Activated B cell treated with CpG ODN at 0.5 μM for 24 hours (primary cell): Measurements from ENCODE around the gene KCNIP1. TPM values are rescaled to one million over a fixed set of nuclear protein-coding genes. Genes with fewer than 3 reads are reported as not detected.

Experiments
- ATAC-seq: fragments of 200-7000 bp; cut with Tn5 transposase; one replicate; pipeline ENCODE4 v1.10.0; 2021; ENCODE audit warnings: low read depth, mild to moderate bottlenecking, moderate library complexity
- CTCF ChIA-PET: fragments of 350-600 bp; sonication (Branson Sonifier 250); formaldehyde crosslinking; loops from one replicate; lab custom pipeline; 2021; ENCODE audit warnings: antibody characterized with exemption; lab: Charles Lee
- POLR2A ChIA-PET: fragments of 350-600 bp; sonication (Branson Sonifier 250); formaldehyde crosslinking; loops from one replicate; lab custom pipeline; 2021; ENCODE audit warnings: antibody characterized with exemption; lab: Charles Lee
- DNase-seq: peaks from one replicate; pipeline ENCODE4 v3.0.0; 2022
- H3K27ac Mint-ChIP-seq: one replicate; pipeline ENCODE4 v1.8.0; 2020; ENCODE audit warnings: mixed read lengths
- H3K27me3 Mint-ChIP-seq: one replicate; pipeline ENCODE4 v1.8.0; 2021; ENCODE audit warnings: mixed read lengths
- H3K36me3 Mint-ChIP-seq: one replicate; pipeline ENCODE4 v1.8.0; 2021; ENCODE audit warnings: low read depth, mixed read lengths
- H3K4me1 Mint-ChIP-seq: one replicate; pipeline ENCODE4 v1.8.0; 2021; ENCODE audit warnings: mixed read lengths
- H3K4me3 Mint-ChIP-seq: one replicate; pipeline ENCODE4 v1.8.0; 2020; ENCODE audit warnings: mild to moderate bottlenecking, mixed read lengths
- H3K9me3 Mint-ChIP-seq: one replicate; pipeline ENCODE4 v1.8.0; 2020; ENCODE audit warnings: mixed read lengths
- intact Hi-C: fragments of 100-400 bp; cut with micrococcal nuclease; formaldehyde crosslinking; loops from one replicate; pipeline ENCODE4 v1.15.1; 2024
- total RNA-seq: library from RNA; stranded (reverse); gene quantifications from 2 replicates; pipeline ENCODE4 v1.2.3, GENCODE V29; 2022
- TF ChIP-seq, protein P1 (sequence below): fragments of 200-600 bp; IDR thresholded peaks from one replicate; pipeline ENCODE4 v1.8.0; 2022; ENCODE audit warnings: antibody characterized with exemption, mild to moderate bottlenecking

The KCNIP1 gene
- total RNA-seq, 1 donor from 2014 or later: not detected

DNA sequence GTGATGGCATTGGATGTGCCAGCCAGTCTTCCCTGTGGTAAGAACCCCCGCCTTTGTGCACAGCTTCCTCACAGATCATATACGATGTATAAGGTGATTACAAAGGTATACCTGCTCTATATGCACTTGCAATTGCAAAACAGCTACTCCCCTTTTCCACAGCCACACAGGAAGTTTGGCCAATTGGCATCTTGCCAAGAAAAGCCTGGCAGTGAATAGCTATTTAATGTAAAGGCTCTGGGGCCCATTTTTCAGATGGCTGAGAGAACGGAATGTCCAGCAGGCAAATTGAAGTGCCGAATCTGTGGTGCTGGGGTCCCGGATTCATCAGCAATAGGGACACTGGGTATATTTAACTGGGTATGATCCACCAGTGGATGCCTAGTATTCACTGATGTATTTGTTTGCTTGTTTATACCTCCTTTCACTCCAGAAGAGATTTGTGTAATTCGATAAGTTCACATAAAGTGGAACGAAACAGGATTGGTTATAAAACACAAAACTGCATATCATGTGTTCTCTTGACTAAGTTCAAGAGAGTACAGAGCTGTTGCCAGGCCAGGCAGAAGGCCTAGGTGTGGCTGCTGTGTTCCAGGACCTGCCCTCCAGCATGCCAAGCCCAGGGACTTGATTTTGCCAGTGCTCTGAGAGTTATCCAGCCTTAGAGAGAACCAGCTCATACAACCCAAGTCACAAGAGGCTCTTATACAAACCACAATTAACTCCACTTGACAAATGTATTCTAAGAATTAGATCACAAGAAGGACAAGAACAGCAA lies 252.0 kb downstream of the KCNIP1 start:
- H3K27ac Mint-ChIP-seq: no peak overlapping the region
- H3K9me3 Mint-ChIP-seq: no peaks in the 10 kb centered on the region
- intact Hi-C loops: no loop called here
- ChIA-PET POLR2A (no interaction called here), CTCF (no interaction called here)
- H3K4me3 Mint-ChIP-seq: no peak overlapping the region
- ATAC-seq (no peak), DNase-seq (no peak)
- no peaks in the 10 kb centered on the region for H3K4me1 Mint-ChIP-seq
- peaks cover 8% of the 10 kb centered on the region for H3K27me3 Mint-ChIP-seq
- TF ChIP-seq, protein P1, sequence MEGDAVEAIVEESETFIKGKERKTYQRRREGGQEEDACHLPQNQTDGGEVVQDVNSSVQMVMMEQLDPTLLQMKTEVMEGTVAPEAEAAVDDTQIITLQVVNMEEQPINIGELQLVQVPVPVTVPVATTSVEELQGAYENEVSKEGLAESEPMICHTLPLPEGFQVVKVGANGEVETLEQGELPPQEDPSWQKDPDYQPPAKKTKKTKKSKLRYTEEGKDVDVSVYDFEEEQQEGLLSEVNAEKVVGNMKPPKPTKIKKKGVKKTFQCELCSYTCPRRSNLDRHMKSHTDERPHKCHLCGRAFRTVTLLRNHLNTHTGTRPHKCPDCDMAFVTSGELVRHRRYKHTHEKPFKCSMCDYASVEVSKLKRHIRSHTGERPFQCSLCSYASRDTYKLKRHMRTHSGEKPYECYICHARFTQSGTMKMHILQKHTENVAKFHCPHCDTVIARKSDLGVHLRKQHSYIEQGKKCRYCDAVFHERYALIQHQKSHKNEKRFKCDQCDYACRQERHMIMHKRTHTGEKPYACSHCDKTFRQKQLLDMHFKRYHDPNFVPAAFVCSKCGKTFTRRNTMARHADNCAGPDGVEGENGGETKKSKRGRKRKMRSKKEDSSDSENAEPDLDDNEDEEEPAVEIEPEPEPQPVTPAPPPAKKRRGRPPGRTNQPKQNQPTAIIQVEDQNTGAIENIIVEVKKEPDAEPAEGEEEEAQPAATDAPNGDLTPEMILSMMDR: no peak
- H3K36me3 Mint-ChIP-seq: no peaks in the 10 kb centered on the region

DNA sequence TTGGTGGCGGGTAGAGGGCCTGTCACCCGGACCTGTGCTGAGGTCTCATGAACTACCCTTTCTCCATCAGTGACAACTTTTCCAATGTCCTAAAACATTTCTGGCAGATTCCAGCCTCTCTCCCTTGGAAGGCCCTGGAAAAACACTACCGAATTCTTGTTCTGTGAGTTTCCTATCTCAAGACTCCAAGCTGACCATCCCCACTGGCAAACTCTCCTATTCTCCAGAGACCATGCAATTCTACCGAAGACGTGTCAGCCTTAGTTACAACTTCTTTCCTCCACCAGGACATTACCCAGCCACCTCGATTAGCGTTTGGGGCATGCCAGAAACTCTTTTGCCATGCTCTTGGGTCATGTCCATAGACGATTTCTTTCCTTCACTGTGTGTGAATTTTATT lies 252.9 kb downstream of the KCNIP1 start:
- DNase-seq (no peak), ATAC-seq (no peak)
- Mint-ChIP-seq H3K27me3 (peaks cover 6% of the 10 kb centered on the region), H3K36me3 (no peaks in the 10 kb centered on the region), H3K4me1 (no peaks in the 10 kb centered on the region), H3K4me3 (no peak overlapping the region), H3K27ac (no peak overlapping the region), H3K9me3 (no peaks in the 10 kb centered on the region)
- CTCF ChIA-PET: no interaction called here
- intact Hi-C loops: no loop called here
- TF ChIP-seq, protein P1: no peak
- POLR2A ChIA-PET: no interaction called here

DNA sequence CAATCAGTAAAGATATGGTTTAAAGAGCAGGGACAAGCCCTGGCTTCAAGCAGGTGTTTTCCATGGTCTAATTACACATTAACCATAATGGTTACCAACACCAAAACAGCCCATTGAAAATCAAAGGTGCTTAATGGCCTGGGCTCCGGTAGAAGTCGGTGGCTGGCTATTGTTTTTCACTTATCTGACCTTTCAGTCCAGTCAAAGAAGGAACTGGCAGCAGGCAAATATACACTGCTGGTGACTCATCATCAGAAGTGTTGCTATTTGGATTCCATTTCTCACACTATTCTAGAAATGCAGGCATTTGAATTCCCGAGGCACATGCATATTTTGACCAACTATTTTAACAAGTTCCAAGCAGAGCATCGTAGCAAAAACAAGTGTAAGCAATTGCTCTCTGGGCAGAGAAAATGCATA lies 253.4 kb downstream of the KCNIP1 start:
- CTCF ChIA-PET: no interaction called here
- intact Hi-C loops: no loop called here
- no peaks in the 10 kb centered on the region for H3K4me1 Mint-ChIP-seq
- no peaks in the 10 kb centered on the region for H3K36me3 Mint-ChIP-seq
- peaks cover 6% of the 10 kb centered on the region for H3K27me3 Mint-ChIP-seq
- no peak overlapping the region for H3K4me3 Mint-ChIP-seq
- TF ChIP-seq, protein P1: no peak
- POLR2A ChIA-PET: no interaction called here
- no peak for ATAC-seq
- DNase-seq: no peak
- no peak overlapping the region for H3K27ac Mint-ChIP-seq
- no peaks in the 10 kb centered on the region for H3K9me3 Mint-ChIP-seq

DNA sequence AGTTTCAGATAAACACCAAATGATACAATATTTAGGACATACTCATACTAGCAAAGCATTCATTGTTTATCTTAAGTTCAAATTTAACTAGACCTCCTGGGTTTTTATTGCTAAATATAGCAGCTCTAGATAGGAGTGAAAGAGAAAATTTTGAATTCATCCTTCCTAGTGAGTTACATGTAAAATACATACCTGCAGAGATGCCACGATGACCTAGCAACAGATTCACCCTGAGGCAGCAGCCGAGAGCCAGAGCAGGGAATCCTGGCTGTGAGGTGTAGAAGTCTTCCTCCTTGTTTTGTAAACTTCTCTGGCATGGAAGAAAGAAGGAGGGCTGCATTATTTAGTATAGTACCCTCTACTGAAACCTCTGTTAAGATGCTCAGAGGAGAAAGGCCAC lies 253.8 kb downstream of the KCNIP1 start:
- Mint-ChIP-seq H3K36me3 (no peaks in the 10 kb centered on the region), H3K27ac (no peak overlapping the region), H3K27me3 (peaks cover 6% of the 10 kb centered on the region), H3K4me3 (no peak overlapping the region), H3K4me1 (no peaks in the 10 kb centered on the region), H3K9me3 (no peaks in the 10 kb centered on the region)
- ATAC-seq (no peak), DNase-seq (no peak)
- CTCF ChIA-PET: no interaction called here
- TF ChIP-seq, protein P1: no peak
- POLR2A ChIA-PET: no interaction called here
- intact Hi-C loops: no loop called here

DNA sequence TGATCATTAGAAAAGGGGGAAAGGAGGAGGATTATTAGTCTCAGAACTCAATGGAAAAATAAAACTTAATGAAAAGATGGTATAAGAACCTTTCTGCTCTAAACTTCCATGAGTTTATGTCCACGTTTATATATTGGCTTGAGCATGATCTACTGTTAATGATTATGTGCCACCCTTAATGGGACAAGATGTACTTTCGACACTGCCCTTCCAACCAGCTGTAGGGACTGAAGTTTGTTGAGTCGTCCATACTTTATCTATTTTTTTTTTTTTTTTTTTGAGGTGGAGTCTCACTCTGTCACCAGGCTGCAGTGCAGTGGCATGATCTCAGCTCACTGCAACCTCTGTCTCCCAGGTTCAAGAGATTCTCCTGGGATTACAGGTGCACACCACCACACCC lies 254.7 kb downstream of the KCNIP1 start:
- ATAC-seq (no peak), DNase-seq (no peak)
- H3K27ac Mint-ChIP-seq: no peak overlapping the region
- H3K27me3 Mint-ChIP-seq: peaks cover 6% of the 10 kb centered on the region
- no peaks in the 10 kb centered on the region for H3K4me1 Mint-ChIP-seq
- no peaks in the 10 kb centered on the region for H3K9me3 Mint-ChIP-seq
- ChIA-PET CTCF (no interaction called here), POLR2A (no interaction called here)
- H3K4me3 Mint-ChIP-seq: no peak overlapping the region
- H3K36me3 Mint-ChIP-seq: no peaks in the 10 kb centered on the region
- intact Hi-C loops: no loop called here
- TF ChIP-seq, protein P1: no peak
